SK-N-SH treated with all-trans-retinoic acid at 6 μM for 48 hours (cell line): ENCODE measurements around the gene TSPAN33.

Experiments
- ATAC-seq: fragments of 200-7000 bp; cut with Tn5 transposase; 3 replicates; pipeline ENCODE4 v1.9.1; 2020; ENCODE audit warnings: mild to moderate bottlenecking, moderate library complexity
- BACH2 ChIP-seq: fragments of 250-450 bp; sonication (Bioruptor Pico); IDR thresholded peaks from 2 replicates; pipeline ENCODE4 v1.9.0; 2021; ENCODE audit warnings: mild to moderate bottlenecking, borderline replicate concordance
- CREB5 ChIP-seq: fragments of 250-450 bp; sonication (Bioruptor Pico); IDR thresholded peaks from 2 replicates; pipeline ENCODE4 v1.5.1; 2020; ENCODE audit warnings: low read depth, mild to moderate bottlenecking, moderate library complexity
- CSDC2 ChIP-seq: fragments of 250-450 bp; sonication (Bioruptor Pico); IDR thresholded peaks from 2 replicates; pipeline ENCODE4 v1.5.0; 2020; ENCODE audit warnings: mild to moderate bottlenecking, moderate library complexity
- CSRNP3 ChIP-seq: fragments of 250-450 bp; sonication (Bioruptor Pico); IDR thresholded peaks from 2 replicates; pipeline ENCODE4 v1.5.1; 2021; ENCODE audit warnings: mild to moderate bottlenecking, moderate library complexity
- ESRRG ChIP-seq: fragments of 250-450 bp; sonication (Bioruptor Pico); IDR thresholded peaks from 2 replicates; pipeline ENCODE4 v1.6.1; 2021; ENCODE audit warnings: mild to moderate bottlenecking
- GLIS3 ChIP-seq: fragments of 250-450 bp; sonication (Bioruptor Pico); IDR thresholded peaks from 2 replicates; pipeline ENCODE4 v1.5.0; 2020; ENCODE audit warnings: mild to moderate bottlenecking, moderate library complexity
- ISL1 ChIP-seq: fragments of 250-450 bp; sonication (Bioruptor Pico); IDR thresholded peaks from 2 replicates; pipeline ENCODE4 v2.1.2; 2022; ENCODE audit warnings: mild to moderate bottlenecking, moderate library complexity
- OSR1 ChIP-seq: fragments of 250-450 bp; sonication (Bioruptor Pico); IDR thresholded peaks from 2 replicates; pipeline ENCODE4 v1.8.0; 2022; ENCODE audit warnings: moderate library complexity, mild to moderate bottlenecking, inconsistent platforms
- PATZ1 ChIP-seq: fragments of 250-450 bp; sonication (Bioruptor Pico); IDR thresholded peaks from 2 replicates; pipeline ENCODE4 v1.8.0; 2020; ENCODE audit warnings: mild to moderate bottlenecking, moderate library complexity, borderline replicate concordance
- POU6F1 ChIP-seq: fragments of 250-450 bp; sonication (Bioruptor Pico); IDR thresholded peaks from 2 replicates; pipeline ENCODE4 v1.8.0; 2021; ENCODE audit warnings: low read depth, mild to moderate bottlenecking, moderate library complexity, borderline replicate concordance
- PPARA ChIP-seq: fragments of 250-450 bp; sonication (Bioruptor Pico); IDR thresholded peaks from 2 replicates; pipeline ENCODE4 v1.5.0; 2020; ENCODE audit warnings: mild to moderate bottlenecking, borderline replicate concordance
- RARB ChIP-seq: fragments of 250-450 bp; sonication (Bioruptor Pico); IDR thresholded peaks from 2 replicates; pipeline ENCODE4 v1.8.0; 2021; ENCODE audit warnings: mild to moderate bottlenecking, moderate library complexity
- SNAI2 ChIP-seq: fragments of 250-450 bp; sonication (Bioruptor Pico); IDR thresholded peaks from 2 replicates; pipeline ENCODE4 v1.5.0; 2020; ENCODE audit warnings: mild to moderate bottlenecking, moderate library complexity
- TCF4 ChIP-seq: fragments of 250-450 bp; sonication (Bioruptor Pico); IDR thresholded peaks from 2 replicates; pipeline ENCODE4 v1.8.0; 2021; ENCODE audit warnings: mild to moderate bottlenecking, moderate library complexity, borderline replicate concordance
- TOX ChIP-seq: fragments of 250-450 bp; sonication (Bioruptor Pico); IDR thresholded peaks from 2 replicates; pipeline ENCODE4 v1.8.0; 2021; ENCODE audit warnings: mild to moderate bottlenecking, moderate library complexity, borderline replicate concordance
- TSHZ2 ChIP-seq: fragments of 250-450 bp; sonication (Bioruptor Pico); IDR thresholded peaks from 2 replicates; pipeline ENCODE4 v1.5.0; 2020; ENCODE audit warnings: mild to moderate bottlenecking, moderate library complexity
- ZC3H10 ChIP-seq: fragments of 250-450 bp; sonication (Bioruptor Pico); IDR thresholded peaks from 2 replicates; pipeline ENCODE4 v1.5.1; 2021; ENCODE audit warnings: mild to moderate bottlenecking, moderate library complexity
- ZFP3 ChIP-seq: fragments of 250-450 bp; sonication (Bioruptor Pico); IDR thresholded peaks from 2 replicates; pipeline ENCODE4 v1.5.0; 2020; ENCODE audit warnings: mild to moderate bottlenecking, moderate library complexity
- ZNF565 ChIP-seq: fragments of 450-650 bp; formaldehyde crosslinking; conservative IDR thresholded peaks from 2 replicates; pipeline ENCODE4 v1.5.0; 2020; ENCODE audit warnings: low read depth, mild to moderate bottlenecking, moderate library complexity
- ZNF70 ChIP-seq: fragments of 450-650 bp; formaldehyde crosslinking; IDR thresholded peaks from 2 replicates; pipeline ENCODE4 v1.5.0; 2020; ENCODE audit warnings: mild to moderate bottlenecking, moderate library complexity
- ZNF8 ChIP-seq: fragments of 450-650 bp; formaldehyde crosslinking; IDR thresholded peaks from 2 replicates; pipeline ENCODE4 v1.5.0; 2020; ENCODE audit warnings: mild to moderate bottlenecking, moderate library complexity

Gene TSPAN33

GRCh38 chr7:129147731-129148130 is 3.2 kb downstream of the TSPAN33 start:
- ATAC-seq = no peak
- no peak for TF ChIP-seq SNAI2 (CRISPR knock-in tag)
- TF ChIP-seq, all 23 proteins: peak for 0

- TF ChIP-seq PPARA (CRISPR knock-in tag) (no peak), POU6F1 (CRISPR knock-in tag) (no peak), ZFP3 (CRISPR knock-in tag) (no peak), PATZ1 (CRISPR knock-in tag) (no peak), CREB5 (CRISPR knock-in tag) (no peak), RARB (CRISPR knock-in tag) (no peak), ISL1 (CRISPR knock-in tag) (no peak), CSDC2 (CRISPR knock-in tag) (no peak), GLIS3 (no peak), CSRNP3 (no peak), TOX (CRISPR knock-in tag) (no peak), TSHZ2 (CRISPR knock-in tag) (no peak), TCF4 (CRISPR knock-in tag) (no peak)
- ATAC-seq = no peak
Observed at GRCh38 chr7:129149511-129149910, 5.0 kb downstream of the TSPAN33 start.

- no peak for ATAC-seq
- TF ChIP-seq SNAI2 (CRISPR knock-in tag) (no peak), GLIS3 (no peak), CSDC2 (CRISPR knock-in tag) (no peak), ZNF8 (CRISPR knock-in tag) (no peak), ZNF70 (CRISPR knock-in tag) (no peak), TOX (CRISPR knock-in tag) (no peak), RARB (CRISPR knock-in tag) (no peak), CSRNP3 (no peak), ZC3H10 (CRISPR knock-in tag) (no peak), OSR1 (CRISPR knock-in tag) (no peak), PPARA (CRISPR knock-in tag) (no peak), ISL1 (CRISPR knock-in tag) (no peak), CREB5 (CRISPR knock-in tag) (no peak), ESRRG (CRISPR knock-in tag) (no peak), ZNF565 (CRISPR knock-in tag) (no peak), BACH2 (CRISPR knock-in tag) (no peak)
Observed at GRCh38 chr7:129150199-129150996, 5.9 kb downstream of the TSPAN33 start.
